Cerebellar cortex (tissue), 1 donor: Measurements from ENCODE around the gene RHPN2.

Experiments
- DNase-seq: peaks from one replicate; pipeline ENCODE4 v3.0.0-alpha.2; 2015; ENCODE audit warnings: low spot score

Gene RHPN2

DNA sequence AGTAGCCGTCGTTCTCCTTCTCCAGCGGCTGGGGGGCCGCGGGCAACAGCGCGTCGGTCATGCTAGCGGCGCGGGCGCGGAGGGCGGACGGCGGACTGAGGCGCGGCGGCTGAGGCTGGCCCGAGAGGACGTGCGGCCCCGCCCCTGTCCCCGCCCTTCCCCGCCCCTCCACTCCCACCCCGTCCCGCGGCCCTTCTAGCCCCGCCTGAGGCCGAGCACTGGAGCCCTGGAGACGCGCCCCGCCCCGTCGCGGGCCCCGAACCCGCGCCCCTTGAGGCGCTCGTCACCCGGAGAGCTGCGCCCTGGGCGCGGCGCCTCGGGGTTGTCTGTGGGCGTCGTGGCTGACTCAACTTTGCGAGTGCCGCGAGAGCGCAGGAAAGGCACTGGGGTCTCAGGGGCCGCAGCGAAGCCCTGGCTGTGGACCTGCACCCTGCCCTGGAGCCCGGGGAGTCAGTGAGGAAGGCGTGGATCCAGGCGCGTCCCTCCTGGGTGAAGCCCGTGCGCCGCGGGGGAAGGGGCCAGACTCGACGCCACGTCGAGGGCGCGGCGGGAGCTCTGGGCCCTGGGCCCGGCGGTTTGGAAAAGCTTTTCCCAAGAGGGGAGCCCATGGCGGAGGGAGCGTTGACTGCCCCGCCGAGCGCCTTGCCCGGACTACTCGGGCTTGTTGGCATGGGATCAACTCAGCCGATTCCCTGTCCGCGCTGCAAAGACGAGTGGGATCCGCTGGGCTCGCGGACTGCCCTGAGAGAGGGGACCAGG is at the start of gene RHPN2:
Gene RHPN2 (minus strand): TSS at position 97 of the 759 bp plus-strand sequence. CDS start 36 bp downstream, at position 61.
- DNase-seq, result peak; percentile 50

DNA sequence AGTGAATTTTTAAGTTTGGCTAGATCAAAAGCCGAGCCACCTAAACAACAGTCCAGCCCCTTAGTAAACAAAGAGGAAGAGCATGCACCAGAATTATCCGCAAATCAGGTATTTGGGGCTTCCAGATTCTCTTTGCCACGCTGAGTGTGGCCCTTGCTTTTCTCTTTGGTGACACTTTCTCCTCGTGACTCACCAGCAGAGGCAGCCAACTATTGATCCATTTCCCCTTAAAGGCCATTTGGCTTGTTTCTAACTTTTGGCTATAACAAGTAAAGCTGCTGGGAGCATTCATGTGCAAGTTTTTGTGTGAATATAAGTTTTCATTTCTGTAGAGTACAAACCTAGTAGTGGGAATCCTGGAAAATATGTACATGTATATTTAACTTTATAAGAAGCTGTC is 49.6 kb upstream of the RHPN2 start:
- no peak for DNase-seq

DNA sequence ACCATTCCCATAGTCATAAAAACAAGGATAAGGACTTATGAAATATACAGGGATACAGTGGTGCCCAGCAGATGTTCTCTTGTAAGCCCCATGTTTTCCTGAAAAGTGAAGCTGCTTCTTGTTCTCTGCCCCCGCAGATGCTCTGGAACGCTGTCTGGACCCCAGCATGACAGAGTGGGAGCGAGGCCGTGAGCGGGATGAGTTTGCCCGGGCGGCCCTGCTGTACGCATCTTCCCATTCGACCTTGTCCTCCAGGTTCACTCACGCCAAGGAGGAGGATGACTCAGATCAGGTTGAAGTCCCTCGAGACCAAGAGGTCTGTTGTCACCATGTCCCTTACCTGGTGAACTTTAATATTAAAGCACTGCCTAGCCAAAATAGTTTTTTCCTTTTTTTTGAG is 46.9 kb upstream of the RHPN2 start:
- DNase-seq, result no peak

DNA sequence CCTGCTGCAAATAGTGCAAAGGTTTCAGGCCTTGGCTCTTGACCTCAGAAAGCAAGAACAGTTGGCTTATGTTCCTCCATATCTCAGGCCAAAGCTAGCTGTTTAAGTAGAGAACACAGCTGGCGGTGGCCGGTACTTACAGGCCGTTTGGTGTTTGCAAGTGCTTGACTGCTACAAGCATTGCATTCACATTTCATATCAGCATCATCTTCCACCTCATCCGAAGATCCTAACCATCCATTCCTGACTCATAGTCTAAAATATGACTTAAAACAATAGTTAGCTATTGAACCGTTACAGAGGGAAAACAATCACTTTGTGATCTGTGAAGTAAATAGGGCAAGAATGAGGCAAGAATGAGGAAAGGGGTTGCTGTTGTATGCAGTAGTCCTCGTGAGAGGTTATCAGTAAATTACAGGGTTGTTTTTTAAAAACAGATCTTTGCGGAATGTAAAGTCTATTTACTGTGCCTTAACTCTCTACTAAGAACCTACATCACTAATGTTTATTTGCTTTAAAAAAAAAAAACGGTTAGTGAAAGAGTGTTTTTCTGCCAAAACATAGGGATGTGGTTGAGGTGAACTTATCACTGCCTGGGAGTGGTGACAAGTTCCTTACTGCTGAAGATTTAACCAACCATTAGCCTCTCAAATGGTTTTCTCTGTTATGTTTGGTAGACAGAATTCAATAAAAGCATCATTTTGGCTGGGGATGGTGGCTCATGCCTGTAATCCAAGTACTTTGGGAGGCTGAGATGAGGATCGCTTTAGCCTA is 45.6 kb upstream of the RHPN2 start:
- no peak for DNase-seq

DNA sequence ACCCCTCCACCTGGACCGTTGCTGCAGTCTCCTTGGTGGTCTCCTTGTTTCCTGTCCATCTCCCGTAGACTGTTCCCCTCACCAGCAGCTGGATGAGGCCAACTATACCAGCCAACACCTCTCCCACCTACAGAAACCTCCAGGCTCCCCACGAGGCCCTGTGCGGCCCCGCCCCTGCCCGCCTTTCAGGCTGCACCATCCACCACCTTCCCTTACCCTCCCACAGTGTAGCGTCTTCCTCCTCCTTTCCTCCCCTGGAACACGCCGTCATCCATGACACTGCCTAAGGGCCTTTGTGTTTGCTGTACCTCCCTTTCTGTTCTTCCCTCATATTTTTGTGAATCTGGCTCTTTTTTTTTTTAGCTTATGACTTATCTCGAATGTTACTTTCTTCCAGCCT is 43.5 kb upstream of the RHPN2 start:
- no peak for DNase-seq

DNA sequence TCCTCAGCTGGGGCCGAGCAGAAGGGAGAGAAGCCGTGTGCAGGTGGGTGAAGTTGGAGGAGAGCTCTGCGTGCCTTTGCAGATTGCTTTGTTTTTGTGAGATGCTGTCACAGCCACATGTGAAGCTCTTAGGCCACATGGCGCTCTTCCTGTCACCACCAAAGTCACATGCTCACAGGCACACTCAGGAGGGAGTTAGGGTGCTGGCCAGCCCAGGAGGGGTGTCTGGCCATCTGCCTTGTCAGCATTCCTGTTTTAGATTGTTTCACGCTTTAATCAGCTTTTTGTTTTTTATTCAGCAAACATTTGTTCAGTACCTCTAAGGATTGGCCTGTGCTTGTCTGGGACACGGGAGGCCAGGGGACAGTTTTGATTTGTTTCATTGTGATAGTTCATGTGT is 38.2 kb upstream of the RHPN2 start:
- DNase-seq, result no peak

DNA sequence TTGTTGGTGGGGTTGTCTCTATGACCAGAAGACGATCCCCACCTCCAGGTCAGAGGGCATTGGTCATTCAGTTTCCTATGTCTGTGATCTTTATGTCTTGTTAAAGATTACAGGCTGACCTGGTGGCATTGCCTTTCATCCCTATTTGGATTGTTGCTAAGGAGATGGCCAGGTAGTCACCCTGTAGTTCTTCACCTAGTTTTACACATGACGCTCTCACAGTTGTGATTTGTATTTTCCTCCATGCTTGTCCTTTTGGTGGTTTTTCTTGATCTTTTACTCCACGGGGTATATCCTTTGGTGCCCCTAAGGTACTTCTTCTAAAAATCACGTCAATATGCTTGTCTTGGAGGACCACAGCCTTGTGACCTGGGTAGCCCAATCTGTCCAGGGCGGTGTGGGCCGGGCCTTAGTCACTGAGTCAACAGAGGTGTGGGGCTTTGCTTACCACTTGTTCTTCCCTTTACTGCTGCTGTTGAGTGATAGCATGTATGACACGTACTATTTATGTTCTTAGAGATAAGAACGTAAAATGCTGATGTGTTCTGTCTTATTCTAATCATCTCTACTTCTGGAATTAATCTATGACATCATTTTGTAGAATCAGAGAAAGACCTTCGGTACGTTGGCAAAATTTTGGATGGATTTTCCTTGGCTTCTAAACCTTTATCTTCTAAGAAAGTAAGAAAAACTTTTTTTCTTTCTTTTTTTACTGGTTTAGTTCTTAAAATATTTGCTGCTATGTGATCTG is 36.4 kb upstream of the RHPN2 start:
- no peak for DNase-seq

DNA sequence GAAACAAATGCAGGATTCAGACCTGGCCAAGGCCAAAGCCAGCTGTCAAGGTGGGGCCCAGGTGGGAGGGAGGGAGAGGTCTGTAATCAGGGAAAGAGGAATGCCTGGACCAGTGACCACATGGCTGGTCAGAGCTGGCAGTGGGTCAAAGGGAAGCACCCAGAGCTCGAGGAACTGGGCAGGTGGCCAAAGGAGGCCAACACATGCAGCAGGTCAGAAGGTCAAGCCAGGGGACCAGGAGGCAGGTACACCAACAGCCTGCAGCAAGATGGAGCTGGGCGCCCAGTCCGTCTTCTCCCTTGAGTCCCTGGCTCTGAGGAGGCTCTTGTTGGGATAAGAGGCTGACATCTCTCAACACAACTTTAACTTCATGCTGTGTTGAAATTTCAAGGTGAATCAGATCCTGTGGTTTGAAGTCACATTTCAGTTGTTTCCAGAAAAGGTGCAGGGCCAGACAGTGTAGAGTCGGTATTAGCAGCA is 33.4 kb upstream of the RHPN2 start:
- DNase-seq, result no peak

DNA sequence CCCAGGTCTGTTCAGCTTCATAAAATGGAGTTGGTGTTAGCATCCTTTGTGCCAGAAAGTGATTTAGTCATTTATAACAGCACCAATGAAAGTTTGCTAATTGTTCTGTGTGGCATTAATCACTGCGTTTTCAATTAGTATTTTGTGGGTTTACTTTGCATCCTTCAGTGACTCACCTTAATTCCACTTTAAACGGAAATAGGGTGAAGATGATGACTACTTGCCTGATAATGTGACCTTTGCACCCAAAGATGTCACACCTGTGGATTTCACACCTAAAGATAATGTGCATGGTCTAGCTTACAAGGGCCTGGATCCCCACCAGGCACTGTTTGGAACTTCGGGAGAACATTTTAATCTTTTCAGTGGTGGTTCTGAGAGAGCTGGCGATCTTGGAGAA is 31.3 kb upstream of the RHPN2 start:
- no peak for DNase-seq

DNA sequence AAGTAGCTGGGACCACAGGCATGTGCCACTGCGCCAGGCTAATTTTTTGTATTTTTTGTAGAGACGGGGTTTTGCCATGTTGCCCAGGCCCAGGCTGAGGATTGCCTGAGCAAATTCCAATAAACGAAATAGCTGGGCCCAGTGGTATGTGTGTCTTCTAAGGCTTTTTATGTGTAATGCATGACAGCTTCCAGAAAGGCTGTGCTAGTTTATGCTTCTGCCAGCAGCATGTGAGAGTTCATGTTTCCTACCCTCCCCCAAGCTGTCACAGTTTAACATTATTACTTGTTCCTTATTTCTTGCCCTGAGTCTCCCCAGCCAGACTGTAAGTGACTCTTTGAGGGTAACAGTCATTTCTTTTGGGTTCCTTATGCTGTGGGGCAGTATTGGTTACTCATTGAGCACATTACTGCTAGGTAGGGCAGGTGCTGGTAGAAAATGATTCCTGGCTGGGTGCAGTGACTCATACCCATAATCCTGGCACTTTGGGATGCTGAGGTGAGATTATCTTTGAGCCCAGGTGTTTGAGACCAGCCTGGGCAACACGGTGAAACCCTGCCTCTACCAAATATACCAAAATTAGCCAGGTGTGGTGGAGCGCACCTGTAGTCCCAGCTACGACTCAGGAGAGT is 29.9 kb upstream of the RHPN2 start:
- no peak for DNase-seq

DNA sequence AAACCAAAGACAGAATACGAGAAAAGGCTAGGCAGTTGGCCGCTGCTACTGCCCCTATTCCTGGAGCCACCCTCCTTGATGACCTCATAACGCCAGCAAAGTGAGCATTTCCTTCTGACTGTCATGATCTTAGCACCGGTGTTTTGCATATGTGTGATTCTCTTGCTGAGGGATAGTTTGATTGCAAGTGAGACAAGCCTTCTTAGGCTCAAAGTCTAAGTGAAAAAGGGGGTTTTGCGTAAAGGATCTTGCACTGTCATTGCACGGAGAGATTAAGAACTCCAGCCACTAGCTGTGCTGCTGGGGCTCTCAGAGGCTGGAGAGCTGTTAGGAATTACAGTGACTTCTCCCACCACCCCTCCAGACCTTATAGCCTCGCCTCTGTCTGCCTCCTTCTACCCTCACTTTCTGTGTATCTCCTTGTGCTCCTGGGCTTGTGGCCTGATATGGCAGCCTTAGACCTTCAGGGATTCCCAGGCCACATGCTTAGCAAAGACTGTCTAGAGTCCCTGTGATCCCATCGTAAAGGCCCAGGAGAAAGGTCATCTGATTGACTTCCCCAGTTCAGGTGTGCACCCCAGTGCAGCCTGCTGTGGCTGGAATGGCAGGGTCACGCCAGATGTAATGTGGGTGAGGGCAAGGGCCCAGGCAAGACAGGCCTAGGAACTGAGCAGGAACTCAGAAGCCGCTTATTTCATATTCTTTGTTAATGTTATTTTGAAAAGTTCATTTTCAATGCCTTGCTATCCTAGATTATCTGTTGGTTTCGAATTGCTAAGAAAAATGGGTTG is 28.9 kb upstream of the RHPN2 start:
- DNase-seq, result no peak

DNA sequence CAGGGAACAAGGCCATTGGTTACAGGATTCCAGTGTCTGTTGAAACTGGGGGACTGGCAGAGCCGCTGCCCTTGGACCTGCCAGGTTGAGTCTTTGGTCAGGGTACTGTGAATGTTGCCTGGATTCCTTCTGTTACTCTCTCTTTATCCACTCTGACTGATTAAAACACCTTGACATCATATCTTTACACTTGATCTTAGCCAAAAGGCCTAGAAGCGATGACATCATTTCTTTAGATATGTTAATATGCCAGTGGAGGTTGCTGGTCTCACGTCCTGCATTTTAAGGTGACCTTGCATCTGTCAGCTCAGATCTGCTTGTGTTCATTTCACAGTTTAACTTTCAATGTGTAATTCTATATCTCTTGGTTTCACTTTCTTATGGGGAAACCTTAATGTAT is 25.5 kb upstream of the RHPN2 start:
- no peak for DNase-seq

DNA sequence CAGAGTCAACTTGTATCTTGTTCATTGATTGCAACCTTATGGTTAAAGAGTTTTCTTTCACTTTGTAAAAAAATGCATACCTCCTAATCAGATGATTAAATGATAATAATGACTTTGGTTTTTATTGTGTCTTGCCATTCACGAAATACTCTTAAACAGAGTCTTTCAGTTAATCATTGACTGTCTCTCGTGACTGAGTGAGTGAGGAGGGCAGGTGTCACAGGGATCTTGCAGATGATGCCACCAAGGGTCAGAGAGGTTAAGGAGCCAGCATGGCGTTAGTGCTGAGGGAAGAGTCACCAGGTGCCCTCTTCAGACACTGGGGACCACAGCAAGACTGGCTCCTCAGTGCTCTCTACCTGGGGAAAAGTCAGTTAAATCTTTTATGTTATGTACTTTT is 24.3 kb upstream of the RHPN2 start:
- no peak for DNase-seq

DNA sequence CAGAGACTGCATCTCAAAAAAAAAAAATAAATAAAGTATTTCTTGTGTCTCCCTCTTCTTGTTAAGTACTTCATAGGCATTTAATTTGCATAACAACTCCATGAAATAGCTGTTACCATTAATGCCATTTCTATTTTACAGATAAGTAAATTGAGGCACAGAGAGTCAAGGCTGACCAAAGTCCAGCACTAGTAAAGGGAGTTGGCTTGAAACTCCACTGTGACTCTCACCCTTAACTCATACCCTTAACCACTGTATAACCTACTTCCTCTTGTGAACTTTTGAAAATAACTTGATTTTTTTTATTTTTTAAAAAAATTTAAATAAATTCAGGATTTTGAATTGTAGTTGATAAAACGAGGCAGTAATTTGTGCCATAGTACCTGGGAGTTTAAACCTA is 22.3 kb upstream of the RHPN2 start:
- DNase-seq, result no peak

DNA sequence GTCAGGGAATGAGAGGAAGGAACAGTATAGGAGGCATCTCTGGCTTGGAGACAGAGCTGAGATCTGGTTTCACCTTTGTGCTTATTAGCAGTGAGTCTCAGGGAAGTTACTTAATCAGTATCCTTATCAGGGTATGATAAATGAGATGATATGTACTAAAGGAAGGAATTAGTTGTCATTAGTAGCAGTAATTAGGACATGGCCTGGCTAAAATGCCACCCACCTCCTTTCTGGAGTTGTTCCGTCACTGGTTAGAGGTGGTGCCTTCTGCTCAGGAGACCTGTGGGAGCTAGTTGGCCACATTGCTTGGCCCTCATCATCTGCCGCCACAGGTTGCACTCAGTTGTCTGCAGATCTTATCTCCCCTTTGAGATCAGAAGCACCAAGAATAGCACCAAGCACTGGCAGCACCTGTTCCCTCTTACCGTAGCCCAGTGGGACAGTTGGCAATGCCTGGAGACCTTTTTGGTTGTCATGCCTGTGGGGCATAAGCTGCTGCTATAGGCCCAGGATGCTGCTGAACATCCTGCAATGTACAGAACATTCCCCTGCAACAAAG is 21.0 kb upstream of the RHPN2 start:
- peak; percentile 81 for DNase-seq

DNA sequence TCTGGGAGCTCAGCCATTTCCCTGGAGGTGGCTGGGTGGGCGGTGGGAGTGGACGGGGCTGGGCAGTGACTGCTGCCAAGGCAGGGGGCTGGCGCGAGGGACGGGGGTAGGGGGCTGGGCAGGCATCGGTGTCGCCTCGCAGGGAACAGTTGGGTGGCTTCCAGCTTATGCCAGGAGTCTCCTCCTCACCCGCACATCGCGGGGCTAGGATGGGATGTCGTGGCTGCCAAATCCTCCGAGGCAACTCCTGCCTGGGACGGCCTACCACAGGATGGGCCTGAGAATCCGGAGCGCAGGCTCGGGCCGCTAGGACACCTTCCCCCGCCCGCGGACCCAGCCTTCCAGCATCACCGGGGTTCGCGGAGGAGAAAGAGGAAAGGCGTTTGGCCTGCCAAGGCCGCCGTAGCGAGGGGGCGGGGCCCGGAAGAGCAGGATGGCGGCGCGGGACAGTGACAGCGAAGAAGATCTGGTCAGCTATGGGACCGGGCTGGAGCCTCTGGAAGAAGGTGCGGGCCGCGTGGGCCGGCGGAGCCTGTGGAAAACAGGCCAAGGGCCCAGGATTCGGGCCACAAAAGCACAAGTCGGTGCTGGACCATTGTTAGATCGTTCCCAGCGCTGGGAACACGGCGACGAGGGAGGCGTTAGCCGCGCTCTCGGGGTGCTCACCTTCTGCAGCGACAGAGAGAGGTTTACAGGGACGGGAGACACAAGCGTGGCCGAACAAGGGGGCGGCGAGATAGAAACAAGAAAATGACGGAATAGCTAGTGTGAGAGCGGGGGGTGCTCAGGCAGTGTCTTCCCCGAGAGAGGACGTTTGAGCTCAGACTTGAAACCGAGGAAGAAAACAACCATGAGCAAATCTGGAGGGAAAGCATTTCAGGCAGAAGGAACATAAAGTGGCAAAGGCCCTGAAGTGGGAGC is 16.3 kb upstream of the RHPN2 start, which contains the start of gene GPATCH1:
Gene GPATCH1 (plus strand): TSS at position 421 of the 921 bp plus-strand sequence. CDS start 13 bp downstream, at position 434.
- DNase-seq, result peak; percentile 89

DNA sequence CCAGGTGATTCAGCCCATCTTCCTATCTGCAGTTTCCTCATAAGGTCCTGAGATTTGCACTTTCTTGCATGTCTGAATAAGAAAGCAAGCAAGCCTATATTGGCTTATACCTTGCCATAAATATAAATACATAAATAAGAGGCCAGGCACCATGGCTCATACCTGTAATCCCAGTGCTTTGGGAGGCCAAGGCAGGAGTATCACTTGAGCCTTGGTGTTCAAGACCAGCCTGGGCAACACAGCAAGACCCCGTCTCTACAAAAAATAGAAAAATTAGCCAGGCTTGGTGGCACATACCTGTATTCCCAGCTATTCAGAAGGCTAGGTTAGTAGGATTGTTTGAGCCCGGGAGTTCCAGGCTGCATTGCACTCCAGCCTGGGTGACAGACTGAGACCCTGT is 10.8 kb upstream of the RHPN2 start:
- no peak for DNase-seq

DNA sequence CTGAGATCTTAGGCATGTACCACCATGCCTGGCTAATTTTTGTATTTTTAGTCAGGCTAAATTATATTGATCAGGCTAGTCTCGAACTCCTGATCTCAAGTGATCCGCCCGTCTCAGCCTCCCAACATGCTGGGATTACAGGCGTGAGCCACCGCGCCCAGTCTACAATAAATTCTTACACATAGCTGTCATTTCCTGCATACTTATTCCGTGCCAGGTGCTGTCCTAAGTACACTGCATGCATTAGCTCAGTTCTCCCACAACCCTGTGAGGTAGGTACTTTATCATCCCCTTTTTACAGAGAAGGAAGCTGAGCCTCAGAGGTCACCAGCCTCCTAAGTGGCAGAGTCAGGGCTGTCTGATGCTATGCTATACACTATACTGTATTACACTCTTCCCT is 7.2 kb upstream of the RHPN2 start:
- DNase-seq, result no peak

DNA sequence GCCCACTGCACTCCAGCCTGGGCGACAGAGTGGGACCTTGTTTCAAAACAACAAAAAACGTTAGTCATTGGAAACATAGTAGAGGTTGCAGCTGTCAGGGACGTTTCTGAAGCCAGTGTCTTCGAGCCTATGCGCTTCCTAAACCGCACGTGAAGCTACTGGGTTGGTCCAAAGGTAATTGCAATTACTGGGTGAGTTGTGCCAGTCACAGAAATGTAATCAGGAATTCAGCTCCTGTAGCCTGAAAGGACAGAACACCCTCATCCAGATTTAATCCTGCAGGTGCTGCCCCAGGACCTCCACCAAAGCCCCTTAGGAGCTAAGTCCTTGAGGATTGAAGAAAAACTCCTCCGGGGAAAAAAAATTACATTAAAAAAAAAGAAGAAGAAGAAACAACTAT is 2.4 kb upstream of the RHPN2 start:
- DNase-seq, result no peak

DNA sequence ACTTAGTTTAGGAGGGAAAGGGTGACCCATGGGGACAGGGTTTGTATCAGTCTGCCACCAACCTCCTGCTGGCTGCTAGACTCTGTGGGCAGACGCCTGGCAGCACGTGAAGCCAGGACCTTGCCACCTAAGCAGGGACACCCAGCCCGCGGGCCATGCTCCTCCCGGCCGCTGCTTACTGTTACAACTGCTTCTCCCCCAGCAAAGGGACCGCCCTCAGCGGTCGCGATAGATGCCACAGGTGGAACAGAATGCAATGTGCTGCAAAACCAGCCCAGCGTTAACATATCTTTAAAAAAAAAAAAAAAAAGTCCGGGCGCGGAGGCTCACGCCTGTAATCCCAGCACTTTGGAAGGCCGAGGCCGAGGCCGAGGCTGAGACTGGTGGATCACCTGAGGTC is 1.9 kb upstream of the RHPN2 start:
- DNase-seq, result no peak
